ENCODE data around the gene CLIC6.

Gene CLIC6

DNA sequence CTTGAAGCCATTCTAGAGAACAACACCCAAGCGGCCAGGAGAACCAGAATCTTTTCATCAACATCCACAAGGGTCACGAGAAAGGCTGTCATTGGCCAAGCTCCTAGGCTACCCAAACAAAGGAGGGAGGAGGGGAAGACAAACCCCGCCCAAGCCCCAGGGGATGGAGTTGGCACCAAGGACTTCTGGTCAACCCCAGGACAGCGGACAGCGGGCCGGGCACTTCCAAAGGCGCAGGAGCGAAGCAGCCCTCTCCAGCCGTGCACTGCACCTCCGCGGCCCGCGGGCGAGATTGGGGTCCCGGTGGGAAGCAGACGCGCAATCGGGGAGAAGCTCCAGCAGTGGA is at the start of gene CLIC6:
Gene CLIC6, plus strand, starts transcription at position 192 of the 346 bp plus-strand sequence. CDS start 395 bp downstream, outside the sequence.
- intact Hi-C loops (cut with DNase I): no loop called here
- DNase-seq: no peak

DNA sequence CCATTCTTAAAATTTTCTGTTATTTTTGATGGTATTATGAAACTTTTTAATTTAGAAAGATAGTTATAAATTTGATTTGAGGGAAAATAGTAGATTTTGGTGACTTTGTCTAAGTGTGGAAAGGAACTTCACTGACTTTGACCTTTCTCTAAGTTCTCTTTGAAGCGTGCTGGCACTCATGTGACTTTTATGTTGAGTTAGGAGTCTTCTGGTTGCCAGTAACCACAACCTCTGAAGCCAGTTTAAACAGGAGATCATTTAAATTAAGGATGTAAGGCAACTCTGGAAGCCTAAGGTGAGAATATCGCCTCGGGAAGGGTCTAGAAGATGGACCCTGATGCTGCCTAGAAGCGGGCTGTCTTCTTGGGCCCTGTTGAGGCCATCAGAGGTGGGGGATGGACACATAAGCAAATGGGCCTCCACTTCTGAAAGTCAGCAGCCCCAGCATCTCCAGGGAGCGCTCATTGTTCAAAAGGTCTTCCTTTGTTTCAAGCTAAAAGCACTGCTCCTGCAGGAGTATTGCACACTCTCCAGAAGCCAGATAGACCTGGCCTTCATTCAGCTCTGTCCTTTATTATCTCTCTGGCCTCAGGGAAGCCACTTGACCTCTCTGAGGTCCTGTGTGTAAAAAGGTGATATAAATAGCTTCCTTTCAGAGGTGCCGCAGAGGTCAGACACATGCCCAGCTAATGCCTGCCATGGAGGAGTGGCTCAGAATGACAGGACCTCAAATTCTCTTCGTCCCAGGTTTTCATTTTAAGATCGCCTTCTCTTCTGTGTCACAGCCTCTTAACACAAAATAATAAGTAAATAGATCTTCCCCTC is 48.7 kb upstream of the CLIC6 start:
- DNase-seq: no peak
- intact Hi-C loops (cut with DNase I): loop anchor here (10.0 kb wide), 2 partner anchors 705 to 975 kb away; partner anchors contain the start of genes ATP5PO, CRYZL1 and ITSN1

DNA sequence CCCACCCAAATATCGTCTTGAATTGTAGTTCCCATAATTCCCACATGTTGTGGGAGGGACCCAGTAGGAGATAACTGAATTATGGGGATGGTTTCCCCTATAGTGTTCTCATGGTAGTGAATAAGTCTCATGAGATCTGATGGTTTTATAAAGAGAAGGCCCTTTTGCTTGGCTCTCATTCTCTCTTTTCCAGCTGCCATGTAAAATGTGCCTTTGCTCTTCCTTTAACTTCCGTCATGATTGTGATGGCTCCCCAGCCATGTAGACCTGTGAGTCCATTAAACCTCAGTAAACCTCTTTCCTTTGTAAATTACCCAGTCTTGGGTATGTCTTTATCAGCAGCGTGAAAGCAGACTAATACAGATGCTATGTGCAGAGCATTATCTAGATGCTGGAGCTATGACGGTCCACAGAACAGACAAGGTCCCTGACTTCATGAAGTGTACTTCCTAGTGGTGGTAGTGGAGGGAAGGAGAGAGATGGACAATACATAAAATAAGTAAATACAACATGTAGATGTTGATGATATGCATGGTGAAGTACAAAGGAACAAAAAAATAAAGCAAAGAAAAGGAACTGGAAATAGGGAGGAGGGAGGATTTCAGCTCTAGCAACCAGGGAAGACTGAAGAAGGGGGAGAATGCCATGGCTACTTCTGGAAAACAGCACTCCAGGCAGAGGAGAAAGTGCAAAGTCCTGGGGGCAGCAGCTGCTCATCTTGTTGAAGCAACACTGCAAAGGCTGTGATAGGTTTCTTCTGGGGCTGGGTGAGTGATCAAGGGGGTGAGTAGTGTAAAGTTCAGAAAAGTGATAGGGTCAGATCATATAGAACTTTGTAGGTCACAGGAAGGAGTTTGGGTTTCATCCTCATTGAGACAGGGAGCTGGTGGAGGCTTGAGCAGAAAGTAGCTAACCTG is 47.1 kb upstream of the CLIC6 start:
- intact Hi-C loops (cut with DNase I): no loop called here
- no peak for DNase-seq

DNA sequence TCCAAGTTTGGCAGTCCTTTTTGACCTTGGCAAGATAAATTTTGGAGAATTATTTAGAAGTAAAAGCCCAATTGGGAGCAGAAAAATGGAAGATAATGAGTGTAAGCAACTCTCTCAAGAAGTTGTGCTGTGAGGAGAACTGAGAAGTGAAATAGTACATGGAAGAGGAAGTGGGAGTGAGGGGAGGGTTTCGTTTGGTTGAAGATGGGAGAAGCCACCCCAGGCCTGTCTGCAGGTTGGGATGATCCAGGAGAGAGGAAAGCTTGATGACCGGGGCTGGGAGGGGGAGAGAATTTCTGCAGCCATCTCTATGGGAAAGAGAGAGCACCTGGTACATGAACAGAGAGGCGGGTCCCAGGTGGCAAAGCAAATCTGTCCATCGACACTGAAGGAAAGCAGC is 45.3 kb upstream of the CLIC6 start:
- no peak for DNase-seq
- intact Hi-C loops (cut with DNase I): no loop called here

GRCh38 chr21:34625030-34625593 is 43.7 kb upstream of the CLIC6 start:
- intact Hi-C loops (cut with DNase I): no loop called here
- DNase-seq: no peak

GRCh38 chr21:34626131-34626530 is 42.7 kb upstream of the CLIC6 start:
- intact Hi-C loops (cut with DNase I): no loop called here
- DNase-seq: no peak

DNA sequence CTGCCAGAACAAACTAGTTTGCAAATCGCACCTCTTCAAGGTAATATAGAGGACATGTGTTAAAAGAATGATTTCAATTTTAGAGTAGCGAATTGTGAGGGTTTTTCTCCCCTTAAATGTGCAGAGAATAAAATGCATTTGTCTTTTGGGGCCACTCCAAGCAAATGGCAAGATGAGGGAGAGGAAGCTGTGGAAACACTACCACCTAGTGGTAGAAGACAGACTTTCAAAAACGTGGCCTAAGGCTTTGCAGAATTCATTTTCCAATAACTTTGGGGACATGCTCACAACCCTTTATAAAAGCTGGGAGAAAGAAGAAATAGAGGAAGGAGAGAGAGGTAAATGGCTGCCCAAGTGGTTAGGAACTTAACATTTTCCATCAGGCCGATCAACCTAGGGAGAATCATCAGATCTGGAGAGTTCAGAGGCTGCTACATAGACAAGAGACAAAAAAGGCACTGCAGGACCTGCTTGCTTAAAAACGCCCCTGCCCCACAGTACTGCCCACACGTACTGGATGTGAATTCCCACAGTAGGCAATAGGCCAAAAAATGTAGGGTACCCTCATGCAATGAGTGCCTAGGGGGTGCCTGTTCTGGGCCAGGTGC is 38.2 kb upstream of the CLIC6 start:
- peak in 1 of 10 donors; percentile 34 for DNase-seq
- intact Hi-C loops (cut with DNase I): no loop called here

- no peak for DNase-seq
- intact Hi-C loops (cut with DNase I): no loop called here
These were observed 36.3 kb upstream of the CLIC6 start for GRCh38 chr21:34632498-34632897.

DNA sequence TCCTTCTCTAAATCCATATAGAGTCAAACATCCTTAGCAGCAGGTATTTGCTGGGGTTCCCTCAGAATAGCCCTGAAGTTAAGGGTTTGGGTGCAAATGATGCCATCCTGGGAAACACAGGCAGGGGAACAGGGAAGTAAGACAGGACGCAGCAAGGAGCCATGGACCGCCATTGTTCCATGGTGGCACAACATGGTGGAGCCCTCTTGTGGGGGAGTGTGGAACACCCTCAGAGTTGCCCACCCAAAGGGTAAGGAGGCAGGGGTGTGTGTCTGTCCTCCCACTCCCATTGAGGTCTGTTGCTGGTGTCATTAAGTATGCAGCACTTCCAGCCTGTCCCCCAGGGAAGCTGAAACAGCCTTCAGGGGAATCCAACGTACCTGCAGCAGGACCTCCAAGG is 33.5 kb upstream of the CLIC6 start:
- intact Hi-C loops (cut with DNase I): no loop called here

DNA sequence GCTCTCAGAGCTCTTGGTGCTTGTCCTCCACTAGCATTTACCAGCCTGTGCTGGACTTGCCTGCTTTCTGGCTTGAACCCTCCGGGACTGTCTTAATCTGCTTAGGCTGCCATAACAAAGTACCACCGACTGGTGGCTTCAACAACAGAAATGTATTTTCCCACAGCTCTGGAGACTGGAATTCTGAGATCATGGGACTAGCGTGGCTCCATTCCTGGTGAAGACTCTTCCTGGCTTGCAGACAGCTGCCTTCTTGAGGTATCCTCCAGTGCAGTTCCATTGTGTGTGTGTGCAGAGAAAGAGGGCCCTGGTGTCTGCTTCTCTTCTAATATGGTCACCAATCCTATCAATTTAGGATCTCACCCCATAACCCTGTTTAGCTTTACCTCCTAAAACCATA is 31.8 kb upstream of the CLIC6 start:
- no peak for DNase-seq
- intact Hi-C loops (cut with DNase I): no loop called here

More for the DNA sequence above, 33.5 kb upstream of the CLIC6 start:
- no peak for DNase-seq

DNA sequence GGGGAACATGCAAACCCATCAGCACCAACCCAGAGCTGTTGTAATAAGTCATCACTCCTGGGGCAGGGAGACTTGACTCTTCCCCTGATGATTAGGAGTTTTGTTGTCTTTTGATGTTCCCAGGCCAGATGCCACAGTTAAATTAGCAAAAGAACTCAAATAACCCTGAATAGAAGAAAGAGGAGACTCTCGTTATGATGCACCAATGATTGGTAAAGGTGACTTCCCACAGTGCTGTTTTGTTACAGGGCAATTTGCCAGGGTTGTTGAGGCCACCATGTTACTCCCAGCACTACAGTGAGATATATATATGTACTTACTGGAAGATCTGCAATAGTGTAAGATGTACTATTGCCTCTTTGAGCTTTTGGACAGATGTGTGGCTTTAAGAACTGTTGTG is 29.5 kb upstream of the CLIC6 start:
- intact Hi-C loops (cut with DNase I): no loop called here

DNA sequence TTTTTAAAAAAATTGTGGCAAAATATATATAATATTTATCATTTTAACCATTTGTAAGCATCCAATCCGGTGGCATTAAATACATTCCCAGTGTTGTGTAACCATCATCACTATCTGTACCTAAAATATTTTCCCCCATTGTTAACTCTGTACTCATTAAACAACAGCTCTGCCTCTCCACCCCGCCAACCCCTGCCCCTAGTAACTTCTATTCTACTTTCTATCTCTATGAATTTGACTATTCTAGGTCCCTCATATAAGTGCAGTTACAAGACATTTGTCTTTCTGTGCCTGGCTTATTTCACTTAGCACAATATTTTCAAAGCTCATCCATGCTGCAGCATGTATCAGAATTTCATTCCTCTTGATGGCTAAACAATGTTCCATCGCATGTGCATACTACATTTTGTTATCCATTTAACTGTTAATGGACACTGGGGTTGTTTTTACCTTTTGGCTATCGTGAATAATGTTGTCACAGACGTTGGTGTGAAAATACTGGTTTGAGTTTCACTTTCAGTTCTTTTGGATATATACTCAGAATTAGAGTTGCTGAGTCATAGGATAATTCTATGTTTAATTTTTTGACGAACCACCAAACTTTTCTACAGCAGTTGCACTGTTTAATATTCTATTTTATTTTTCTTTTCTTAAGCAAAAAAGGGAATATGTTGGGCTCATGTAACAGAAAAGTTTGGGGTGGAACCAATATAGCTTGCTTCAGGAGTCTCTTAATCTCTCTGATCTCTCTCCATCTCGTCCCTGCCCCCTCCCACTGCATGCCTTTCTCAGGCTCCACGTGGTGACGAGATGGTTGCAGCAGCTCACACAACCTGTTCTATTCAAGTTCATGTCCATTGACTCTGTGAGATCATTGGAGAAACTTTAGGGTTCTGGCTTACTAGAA is 28.7 kb upstream of the CLIC6 start:
- intact Hi-C loops (cut with DNase I): no loop called here
- DNase-seq: no peak

More for the DNA sequence above, 29.5 kb upstream of the CLIC6 start:
- DNase-seq: no peak

DNA sequence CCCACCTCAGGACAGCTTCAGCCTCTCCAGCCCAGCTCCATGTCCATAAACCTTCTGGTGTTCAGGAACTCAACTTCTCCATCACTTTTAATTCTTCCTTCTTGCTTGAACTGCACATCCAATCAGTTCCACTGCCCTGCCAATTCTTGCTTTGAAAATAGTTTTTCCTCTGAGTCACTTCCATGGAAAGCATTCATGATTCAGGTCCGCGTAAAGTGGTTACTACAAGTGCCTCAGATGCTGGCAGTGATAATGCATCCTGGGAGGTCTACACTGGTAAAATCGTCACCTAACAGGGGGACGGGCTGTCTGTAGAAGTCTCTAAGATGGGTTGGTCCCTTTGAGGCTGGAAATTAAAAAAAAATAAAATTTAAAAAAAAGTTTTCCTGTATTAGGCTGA is 27.9 kb upstream of the CLIC6 start:
- no peak for DNase-seq
- intact Hi-C loops (cut with DNase I): no loop called here

- intact Hi-C loops (cut with DNase I): no loop called here
- DNase-seq: no peak
These were observed 26.4 kb upstream of the CLIC6 start for GRCh38 chr21:34642211-34643075.

- no peak for DNase-seq
These were observed 24.0 kb upstream of the CLIC6 start for GRCh38 chr21:34644825-34645224.

DNA sequence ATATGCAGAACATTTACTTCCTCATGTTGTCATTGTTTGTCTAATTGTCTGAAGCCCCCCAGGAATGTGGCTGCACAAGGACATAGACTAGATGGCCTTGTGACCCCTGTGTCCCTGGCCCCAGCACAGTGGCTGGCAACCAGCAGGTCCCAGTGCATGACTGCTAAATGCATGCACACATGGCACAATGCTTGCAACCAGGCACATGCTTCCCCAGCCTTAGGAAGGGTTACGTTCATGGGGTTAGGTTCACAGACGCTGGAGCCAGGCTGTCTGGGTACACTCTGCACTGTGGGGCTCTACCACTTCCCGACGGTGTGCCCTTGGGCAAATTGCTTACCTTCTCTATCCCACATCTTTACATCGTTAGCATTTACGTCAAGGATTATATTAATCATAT is 21.2 kb upstream of the CLIC6 start:
- DNase-seq: no peak
- intact Hi-C loops (cut with DNase I): no loop called here

More at GRCh38 chr21:34644825-34645224, 24.0 kb upstream of the CLIC6 start:
- intact Hi-C loops (cut with DNase I): no loop called here

DNA sequence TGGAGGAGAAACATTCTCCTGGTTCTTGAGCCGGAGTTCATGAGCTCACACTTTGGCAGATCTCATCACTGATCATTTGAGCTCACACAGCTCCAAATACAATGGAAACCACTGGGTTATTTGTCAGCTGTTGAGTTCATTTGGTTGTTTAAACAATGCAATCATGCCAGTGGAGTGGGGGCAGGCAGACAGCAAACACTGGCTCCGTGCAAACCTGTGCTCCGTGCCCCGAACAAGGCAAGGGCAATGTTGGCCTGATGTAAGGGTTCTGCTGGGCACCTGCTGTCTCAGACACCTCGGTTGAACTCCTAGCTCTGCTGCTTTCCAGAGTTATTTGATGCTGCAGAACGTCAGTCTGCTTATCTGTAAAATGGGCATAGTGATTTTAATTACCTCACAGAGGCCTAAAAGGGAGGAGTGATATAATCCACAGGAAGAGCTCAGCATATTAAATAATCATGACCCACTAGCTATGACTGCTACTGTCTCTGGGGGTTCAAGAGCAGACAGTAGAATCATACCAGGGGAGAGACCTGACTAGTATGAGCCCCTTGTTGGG is 20.0 kb upstream of the CLIC6 start:
- no peak for DNase-seq
- intact Hi-C loops (cut with DNase I): no loop called here

- intact Hi-C loops (cut with DNase I): no loop called here
- DNase-seq: no peak
These were observed 19.4 kb upstream of the CLIC6 start for GRCh38 chr21:34649400-34649799.

All from posterior cingulate gyrus (tissue), 11 donors.